Gastrocnemius medialis (tissue), 4 donors: ENCODE results near the gene UBE3B.
"Not testable (repeated sequence)": the region's sequence is repeated elsewhere in the genome, so short reads cannot be mapped to it uniquely, and the experiment has no call there.

Source experiments
- POLR2A ChIP-seq, 2 donors: fragments of 450-650 bp; IDR thresholded peaks; one replicate each; pipeline ENCODE4 v1.6.1; 2017; ENCODE audit warnings: antibody characterized with exemption in 2 of 2, mild to moderate bottlenecking in 2 of 2, moderate library complexity in 2 of 2
- TF ChIP-seq, protein P1 (sequence below), 5 experiments: fragments of 450-650 bp in 3 of 5; fragments of 200-600 bp in 2 of 5; sonication (generic) in 2 of 5; IDR thresholded peaks in 4 of 5; conservative IDR thresholded peaks in 1 of 5; 1 replicate in 4 of 5; 2 replicates in 1 of 5; pipeline ENCODE4 v1.5.1; 2016 to 2019; ENCODE audit warnings: antibody characterized with exemption in 5 of 5, mild to moderate bottlenecking in 3 of 5, moderate library complexity in 3 of 5

GRCh38 chr12:109428804-109429203 is 48.6 kb upstream of the UBE3B start:
- TF ChIP-seq, protein P1, sequence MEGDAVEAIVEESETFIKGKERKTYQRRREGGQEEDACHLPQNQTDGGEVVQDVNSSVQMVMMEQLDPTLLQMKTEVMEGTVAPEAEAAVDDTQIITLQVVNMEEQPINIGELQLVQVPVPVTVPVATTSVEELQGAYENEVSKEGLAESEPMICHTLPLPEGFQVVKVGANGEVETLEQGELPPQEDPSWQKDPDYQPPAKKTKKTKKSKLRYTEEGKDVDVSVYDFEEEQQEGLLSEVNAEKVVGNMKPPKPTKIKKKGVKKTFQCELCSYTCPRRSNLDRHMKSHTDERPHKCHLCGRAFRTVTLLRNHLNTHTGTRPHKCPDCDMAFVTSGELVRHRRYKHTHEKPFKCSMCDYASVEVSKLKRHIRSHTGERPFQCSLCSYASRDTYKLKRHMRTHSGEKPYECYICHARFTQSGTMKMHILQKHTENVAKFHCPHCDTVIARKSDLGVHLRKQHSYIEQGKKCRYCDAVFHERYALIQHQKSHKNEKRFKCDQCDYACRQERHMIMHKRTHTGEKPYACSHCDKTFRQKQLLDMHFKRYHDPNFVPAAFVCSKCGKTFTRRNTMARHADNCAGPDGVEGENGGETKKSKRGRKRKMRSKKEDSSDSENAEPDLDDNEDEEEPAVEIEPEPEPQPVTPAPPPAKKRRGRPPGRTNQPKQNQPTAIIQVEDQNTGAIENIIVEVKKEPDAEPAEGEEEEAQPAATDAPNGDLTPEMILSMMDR (IDR thresholded peaks at IDR 0.05 in 4 of 5, conservative IDR thresholded peaks at IDR 0.05 in 1 of 5) = not testable (repeated sequence)
- TF ChIP-seq POLR2A (IDR thresholded peaks at IDR 0.05) = not testable (repeated sequence)
